ENCODE measurements around the gene AUP1. TPM values are rescaled to one million over a fixed set of nuclear protein-coding genes. Genes with fewer than 3 reads are reported as not detected.

The AUP1 gene
- total RNA-seq, 2 donors from 2014 or later = 76.3 to 88.9 TPM

DNA sequence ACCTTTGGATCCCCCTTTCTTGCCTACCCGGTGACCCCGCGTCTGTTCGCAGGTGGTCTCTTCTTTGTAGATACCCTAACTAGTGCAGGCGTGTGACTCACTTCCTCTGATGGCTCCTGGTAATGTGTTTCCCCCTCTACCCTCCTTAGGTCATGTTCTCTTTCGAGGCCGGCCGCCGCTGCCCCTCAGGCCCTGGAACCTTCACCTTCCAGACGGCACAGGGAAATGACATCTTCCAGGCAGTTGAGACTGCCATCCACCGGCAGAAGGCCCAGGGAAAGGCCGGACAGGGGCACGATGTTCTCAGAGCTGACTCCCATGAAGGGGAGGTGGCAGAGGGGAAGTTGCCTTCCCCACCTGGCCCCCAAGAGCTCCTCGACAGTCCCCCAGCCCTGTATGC, 26.7 kb upstream of the AUP1 start:
- no peak overlapping the region for H3K9ac ChIP-seq (ENCODE audit: extremely low read depth, low read length, poor library complexity, severe bottlenecking)
- H3K4me1 Mint-ChIP-seq = peaks cover 15% of the 10 kb centered on the region
- no peak overlapping the region for H3K27ac ChIP-seq (ENCODE audit: low read depth, low read length)
- H3K9me3 Mint-ChIP-seq = no peaks in the 10 kb centered on the region
- 82 to 90% methylated on average over 8 to 14 of the region's 14 CpGs for WGBS, 2 experiments (ENCODE audit: insufficient coverage in 1 of 2, insufficient read length in 1 of 2)
- no peaks in the 10 kb centered on the region for H3K4me1 ChIP-seq (ENCODE audit: control insufficient read depth, insufficient read depth, low read length)
- no peak for DNase-seq
- H3K27me3 Mint-ChIP-seq (ENCODE audit: insufficient read depth) = peaks cover 67% of the 10 kb centered on the region
- no peak overlapping the region for H3K4me3 ChIP-seq (ENCODE audit: low read length)
- TF ChIP-seq CTCF (conservative IDR thresholded peaks at IDR 0.05) = no peak
- peaks cover 54% of the 10 kb centered on the region for H3K27me3 ChIP-seq (ENCODE audit: control insufficient read depth, insufficient read depth, low read length, poor library complexity, severe bottlenecking)
- no peaks in the 10 kb centered on the region for H3K9me3 ChIP-seq (ENCODE audit: control insufficient read depth, low read length)
- peak overlapping the region; percentile 88 for H3K4me3 Mint-ChIP-seq
- no peak overlapping the region for H3K27ac Mint-ChIP-seq
- peaks cover 6% of the 10 kb centered on the region for H3K36me3 Mint-ChIP-seq (ENCODE audit: low read depth)
- no peaks in the 10 kb centered on the region for H3K36me3 ChIP-seq (ENCODE audit: control insufficient read depth, insufficient read depth, low read length)

- Mint-ChIP-seq H3K36me3 (ENCODE audit: low read depth) (peaks cover 6% of the 10 kb centered on the region), H3K27me3 (ENCODE audit: insufficient read depth) (peaks cover 71% of the 10 kb centered on the region), H3K4me1 (peaks cover 14% of the 10 kb centered on the region), H3K4me3 (peak overlapping the region; percentile 88), H3K27ac (no peak overlapping the region), H3K9me3 (no peaks in the 10 kb centered on the region)
- H3K4me1 ChIP-seq (ENCODE audit: control insufficient read depth, insufficient read depth, low read length) = no peaks in the 10 kb centered on the region
- TF ChIP-seq CTCF (conservative IDR thresholded peaks at IDR 0.05) = no peak
- H3K4me3 ChIP-seq (ENCODE audit: low read length) = peak overlapping the region; percentile 96
- peaks cover 59% of the 10 kb centered on the region for H3K27me3 ChIP-seq (ENCODE audit: control insufficient read depth, insufficient read depth, low read length, poor library complexity, severe bottlenecking)
- 72 to 77% methylated on average over 12 to 17 of the region's 17 CpGs for WGBS, 2 experiments (ENCODE audit: insufficient coverage in 1 of 2, insufficient read length in 1 of 2)
- no peak overlapping the region for H3K27ac ChIP-seq (ENCODE audit: low read depth, low read length)
- no peaks in the 10 kb centered on the region for H3K9me3 ChIP-seq (ENCODE audit: control insufficient read depth, low read length)
- no peak overlapping the region for H3K9ac ChIP-seq (ENCODE audit: extremely low read depth, low read length, poor library complexity, severe bottlenecking)
- DNase-seq = peak; percentile 58
- H3K36me3 ChIP-seq (ENCODE audit: control insufficient read depth, insufficient read depth, low read length) = no peaks in the 10 kb centered on the region
These were observed 26.2 kb upstream of the AUP1 start for GRCh38 chr2:74555610-74556103.

- no peaks in the 10 kb centered on the region for H3K4me1 ChIP-seq (ENCODE audit: control insufficient read depth, insufficient read depth, low read length)
- peak overlapping the region; percentile 60 for H3K9ac ChIP-seq (ENCODE audit: extremely low read depth, low read length, poor library complexity, severe bottlenecking)
- Mint-ChIP-seq H3K9me3 (no peaks in the 10 kb centered on the region), H3K27ac (peak overlapping the region; percentile 92), H3K36me3 (ENCODE audit: low read depth) (peaks cover 6% of the 10 kb centered on the region), H3K4me3 (peak overlapping the region; percentile 88), H3K27me3 (ENCODE audit: insufficient read depth) (peaks cover 71% of the 10 kb centered on the region), H3K4me1 (peaks cover 7% of the 10 kb centered on the region)
- DNase-seq = peak; percentile 85
- no peaks in the 10 kb centered on the region for H3K9me3 ChIP-seq (ENCODE audit: control insufficient read depth, low read length)
- no peak overlapping the region for H3K27ac ChIP-seq (ENCODE audit: low read depth, low read length)
- peaks cover 66% of the 10 kb centered on the region for H3K27me3 ChIP-seq (ENCODE audit: control insufficient read depth, insufficient read depth, low read length, poor library complexity, severe bottlenecking)
- TF ChIP-seq CTCF (conservative IDR thresholded peaks at IDR 0.05) = peak; percentile 28
- no peaks in the 10 kb centered on the region for H3K36me3 ChIP-seq (ENCODE audit: control insufficient read depth, insufficient read depth, low read length)
- H3K4me3 ChIP-seq (ENCODE audit: low read length) = peak overlapping the region; percentile 96
- WGBS, 2 experiments (ENCODE audit: insufficient coverage in 1 of 2, insufficient read length in 1 of 2) = 2 to 3% methylated on average over 22 to 58 of the region's 58 CpGs
These were observed 25.5 kb upstream of the AUP1 start for GRCh38 chr2:74554820-74555531.

Measured in endodermal cell (in vitro differentiated cells).